ENCODE measurements around the gene SMIM15. TPM values are rescaled to one million over a fixed set of nuclear protein-coding genes. Genes with fewer than 3 reads are reported as not detected.

SMIM15 gene
- total RNA-seq, 1 donor from 2014 or later, result 33.1 TPM

GRCh38 chr5:61120534-61120933, 41.7 kb downstream of the SMIM15 start:
- no peak for DNase-seq (ENCODE audit: extremely low spot score in 2 of 2)
- intact Hi-C loops (cut with DNase I), result no loop called here
- no peak overlapping the region for H3K4me3 ChIP-seq
- no peaks in the 10 kb centered on the region for H3K36me3 ChIP-seq
- H3K27me3 ChIP-seq, result no peaks in the 10 kb centered on the region
- H3K27ac ChIP-seq, result no peak overlapping the region
- H3K4me1 ChIP-seq, result no peaks in the 10 kb centered on the region
- H3K9me3 ChIP-seq, result no peaks in the 10 kb centered on the region
- no peak for TF ChIP-seq CTCF (IDR thresholded peaks at IDR 0.05)
- TF ChIP-seq POLR2A (IDR thresholded peaks at IDR 0.05), result no peak
- TF ChIP-seq POLR2AphosphoS5 (IDR thresholded peaks at IDR 0.05; ENCODE audit: insufficient read depth in 1 of 2, low read depth in 1 of 2), result no peak

- no peaks in the 10 kb centered on the region for H3K36me3 ChIP-seq
- no peak overlapping the region for H3K27ac ChIP-seq
- H3K27me3 ChIP-seq, result no peaks in the 10 kb centered on the region
- intact Hi-C loops (cut with DNase I), result no loop called here
- no peak overlapping the region for H3K4me3 ChIP-seq
- no peaks in the 10 kb centered on the region for H3K4me1 ChIP-seq
- no peaks in the 10 kb centered on the region for H3K9me3 ChIP-seq
- TF ChIP-seq CTCF (IDR thresholded peaks at IDR 0.05), result no peak
- TF ChIP-seq POLR2AphosphoS5 (IDR thresholded peaks at IDR 0.05; ENCODE audit: insufficient read depth in 1 of 2, low read depth in 1 of 2), result no peak
- no peak for TF ChIP-seq POLR2A (IDR thresholded peaks at IDR 0.05)
- DNase-seq (ENCODE audit: extremely low spot score in 2 of 2), result no peak
Measured at GRCh38 chr5:61119066-61119465, 43.2 kb downstream of the SMIM15 start.

GRCh38 chr5:61115968-61116367, 46.3 kb downstream of the SMIM15 start:
- intact Hi-C loops (cut with DNase I), result no loop called here
- TF ChIP-seq POLR2AphosphoS5 (IDR thresholded peaks at IDR 0.05; ENCODE audit: insufficient read depth in 1 of 2, low read depth in 1 of 2) (no peak), CTCF (IDR thresholded peaks at IDR 0.05) (no peak), POLR2A (IDR thresholded peaks at IDR 0.05) (no peak)

GRCh38 chr5:61114441-61114840, 47.8 kb downstream of the SMIM15 start:
- no peak overlapping the region for H3K27ac ChIP-seq
- no peaks in the 10 kb centered on the region for H3K4me1 ChIP-seq
- TF ChIP-seq POLR2A (IDR thresholded peaks at IDR 0.05) (no peak), CTCF (IDR thresholded peaks at IDR 0.05) (no peak), POLR2AphosphoS5 (IDR thresholded peaks at IDR 0.05; ENCODE audit: insufficient read depth in 1 of 2, low read depth in 1 of 2) (no peak)
- H3K4me3 ChIP-seq, result no peak overlapping the region
- H3K27me3 ChIP-seq, result no peaks in the 10 kb centered on the region
- DNase-seq (ENCODE audit: extremely low spot score in 2 of 2), result no peak
- H3K36me3 ChIP-seq, result no peaks in the 10 kb centered on the region
- intact Hi-C loops (cut with DNase I), result no loop called here
- H3K9me3 ChIP-seq, result no peaks in the 10 kb centered on the region

More at GRCh38 chr5:61115968-61116367, 46.3 kb downstream of the SMIM15 start:
- DNase-seq (ENCODE audit: extremely low spot score in 2 of 2), result no peak
- H3K9me3 ChIP-seq, result no peaks in the 10 kb centered on the region
- H3K36me3 ChIP-seq, result no peaks in the 10 kb centered on the region
- no peak overlapping the region for H3K27ac ChIP-seq
- no peaks in the 10 kb centered on the region for H3K27me3 ChIP-seq
- no peaks in the 10 kb centered on the region for H3K4me1 ChIP-seq
- no peak overlapping the region for H3K4me3 ChIP-seq

Other genes starting within 250 kb of the SMIM15 start
- gene ERCC8, start 217.4 kb downstream of the SMIM15 start, total RNA-seq, result 5.9 TPM
- 33.1 TPM for gene NDUFAF2, start 217.3 kb downstream of the SMIM15 start, total RNA-seq
- 16.7 TPM for gene ZSWIM6, start 169.8 kb upstream of the SMIM15 start, total RNA-seq

Measured in vagina (tissue), 2 donors.